Loucy (cell line): ENCODE results near the gene HSF5.
A peak's percentile ranks its signal among the peaks of the same experiment; 100 is the strongest.

ENCODE experiments used
- H2AFZ ChIP-seq: fragments of 200-600 bp; sonication (generic); 2 replicates; pipeline ENCODE4 v1.6.0; 2016; ENCODE audit warnings: antibody characterized with exemption, mild to moderate bottlenecking, low read length, moderate library complexity
- H3F3A ChIP-seq: fragments of 200-600 bp; 2 replicates; pipeline ENCODE4 v1.6.0; 2016; ENCODE audit warnings: antibody characterized with exemption, low read depth, mild to moderate bottlenecking
- H3K27me3 ChIP-seq: fragments of 200-600 bp; sonication (generic); 2 replicates; pipeline ENCODE4 v1.6.1; 2014; ENCODE audit warnings: low read length, mild to moderate bottlenecking; ENCODE audit not compliant: insufficient read depth, poor library complexity, severe bottlenecking
- H3K36me3 ChIP-seq: fragments of 200-600 bp; sonication (generic); 2 replicates; pipeline ENCODE4 v1.6.1; 2016; ENCODE audit warnings: low read length; ENCODE audit not compliant: insufficient read depth
- H3K4me1 ChIP-seq: fragments of 200-600 bp; sonication (generic); 2 replicates; pipeline ENCODE4 v1.5.1; 2014; ENCODE audit warnings: low read length, mild to moderate bottlenecking; ENCODE audit not compliant: insufficient read depth, poor library complexity, severe bottlenecking
- H3K4me2 ChIP-seq: fragments of 200-600 bp; sonication (generic); 2 replicates; pipeline ENCODE4 v1.6.0; 2014; ENCODE audit warnings: antibody characterized with exemption, low read length, low read depth, mild to moderate bottlenecking; ENCODE audit not compliant: poor library complexity, severe bottlenecking
- H3K4me3 ChIP-seq: fragments of 200-600 bp; sonication (generic); 2 replicates; pipeline ENCODE4 v1.5.1; 2014; ENCODE audit warnings: low read length, mild to moderate bottlenecking, mixed read lengths; ENCODE audit not compliant: poor library complexity, severe bottlenecking
- H3K79me2 ChIP-seq: fragments of 200-600 bp; sonication (generic); 2 replicates; pipeline ENCODE4 v1.6.1; 2014; ENCODE audit warnings: low read length; ENCODE audit not compliant: insufficient read depth
- H3K9ac ChIP-seq: fragments of 200-600 bp; sonication (generic); 2 replicates; pipeline ENCODE4 v1.6.0; 2014; ENCODE audit warnings: mild to moderate bottlenecking, low read depth, low read length, moderate library complexity; ENCODE audit not compliant: poor library complexity, severe bottlenecking
- H3K9me2 ChIP-seq: fragments of 200-600 bp; sonication (generic); replicated peaks from 2 replicates; pipeline ENCODE4 v1.6.1; 2016; ENCODE audit warnings: low read depth, low read length, mixed read lengths
- H3K9me3 ChIP-seq: fragments of 200-600 bp; sonication (generic); 2 replicates; pipeline ENCODE4 v1.6.1; 2014; ENCODE audit warnings: mild to moderate bottlenecking, antibody characterized with exemption, low read length, low read depth; ENCODE audit not compliant: insufficient read depth
- H4K20me1 ChIP-seq: fragments of 200-600 bp; sonication (generic); 2 replicates; pipeline ENCODE4 v1.6.0; 2014; ENCODE audit warnings: antibody characterized with exemption, low read length, mild to moderate bottlenecking; ENCODE audit not compliant: insufficient read depth, poor library complexity, severe bottlenecking
- EZH2phosphoT487 ChIP-seq: fragments of 200-600 bp; IDR thresholded peaks from 2 replicates; pipeline ENCODE4 v1.6.1; 2018; ENCODE audit warnings: antibody characterized with exemption, mild to moderate bottlenecking, moderate library complexity, borderline replicate concordance
- TF ChIP-seq, protein P1 (sequence below): fragments of 200-600 bp; sonication (generic); conservative IDR thresholded peaks from 2 replicates; pipeline ENCODE4 v1.5.1; 2014; ENCODE audit warnings: mild to moderate bottlenecking, antibody characterized with exemption, low read length

The HSF5 gene

DNA sequence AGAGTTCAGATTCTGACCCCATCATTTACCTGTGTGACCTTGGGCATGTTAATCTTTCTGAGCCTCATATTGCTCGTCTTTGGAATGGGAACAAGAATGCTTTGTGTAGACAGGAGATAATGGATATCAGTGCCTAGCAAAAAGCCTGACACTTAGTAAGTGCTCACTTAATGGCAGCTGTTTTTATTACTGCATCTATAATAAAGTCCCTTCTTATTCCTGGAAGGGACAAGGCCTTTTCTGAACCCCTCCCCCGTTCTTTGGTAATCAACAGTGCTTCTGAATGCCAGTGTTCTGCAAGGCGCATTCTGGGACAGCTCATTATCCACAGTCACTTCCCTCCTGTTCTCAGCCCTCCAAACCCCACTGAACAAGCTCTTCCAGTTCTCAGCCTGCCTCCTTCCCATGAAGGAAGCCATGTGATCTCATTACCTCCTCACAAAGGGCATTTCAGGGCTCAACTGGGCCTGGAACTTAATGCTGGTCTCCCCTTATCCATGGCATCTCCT, 111.1 kb downstream of the HSF5 start:
- H3K4me3 ChIP-seq: no peak overlapping the region
- H3K4me2 ChIP-seq: no peak overlapping the region
- no peak overlapping the region for H3K9ac ChIP-seq
- TF ChIP-seq, protein P1, sequence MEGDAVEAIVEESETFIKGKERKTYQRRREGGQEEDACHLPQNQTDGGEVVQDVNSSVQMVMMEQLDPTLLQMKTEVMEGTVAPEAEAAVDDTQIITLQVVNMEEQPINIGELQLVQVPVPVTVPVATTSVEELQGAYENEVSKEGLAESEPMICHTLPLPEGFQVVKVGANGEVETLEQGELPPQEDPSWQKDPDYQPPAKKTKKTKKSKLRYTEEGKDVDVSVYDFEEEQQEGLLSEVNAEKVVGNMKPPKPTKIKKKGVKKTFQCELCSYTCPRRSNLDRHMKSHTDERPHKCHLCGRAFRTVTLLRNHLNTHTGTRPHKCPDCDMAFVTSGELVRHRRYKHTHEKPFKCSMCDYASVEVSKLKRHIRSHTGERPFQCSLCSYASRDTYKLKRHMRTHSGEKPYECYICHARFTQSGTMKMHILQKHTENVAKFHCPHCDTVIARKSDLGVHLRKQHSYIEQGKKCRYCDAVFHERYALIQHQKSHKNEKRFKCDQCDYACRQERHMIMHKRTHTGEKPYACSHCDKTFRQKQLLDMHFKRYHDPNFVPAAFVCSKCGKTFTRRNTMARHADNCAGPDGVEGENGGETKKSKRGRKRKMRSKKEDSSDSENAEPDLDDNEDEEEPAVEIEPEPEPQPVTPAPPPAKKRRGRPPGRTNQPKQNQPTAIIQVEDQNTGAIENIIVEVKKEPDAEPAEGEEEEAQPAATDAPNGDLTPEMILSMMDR: no peak
- no peak for TF ChIP-seq EZH2phosphoT487
- H3K36me3 ChIP-seq: no peaks in the 10 kb centered on the region
- H2AFZ ChIP-seq: no peak overlapping the region
- peaks cover 93% of the 10 kb centered on the region for H3K79me2 ChIP-seq
- H3F3A ChIP-seq: no peaks in the 10 kb centered on the region
- no peaks in the 10 kb centered on the region for H3K9me3 ChIP-seq
- H3K4me1 ChIP-seq: peaks cover 62% of the 10 kb centered on the region
- H3K9me2 ChIP-seq: no peaks in the 10 kb centered on the region
- H4K20me1 ChIP-seq: no peaks in the 10 kb centered on the region
- no peaks in the 10 kb centered on the region for H3K27me3 ChIP-seq

DNA sequence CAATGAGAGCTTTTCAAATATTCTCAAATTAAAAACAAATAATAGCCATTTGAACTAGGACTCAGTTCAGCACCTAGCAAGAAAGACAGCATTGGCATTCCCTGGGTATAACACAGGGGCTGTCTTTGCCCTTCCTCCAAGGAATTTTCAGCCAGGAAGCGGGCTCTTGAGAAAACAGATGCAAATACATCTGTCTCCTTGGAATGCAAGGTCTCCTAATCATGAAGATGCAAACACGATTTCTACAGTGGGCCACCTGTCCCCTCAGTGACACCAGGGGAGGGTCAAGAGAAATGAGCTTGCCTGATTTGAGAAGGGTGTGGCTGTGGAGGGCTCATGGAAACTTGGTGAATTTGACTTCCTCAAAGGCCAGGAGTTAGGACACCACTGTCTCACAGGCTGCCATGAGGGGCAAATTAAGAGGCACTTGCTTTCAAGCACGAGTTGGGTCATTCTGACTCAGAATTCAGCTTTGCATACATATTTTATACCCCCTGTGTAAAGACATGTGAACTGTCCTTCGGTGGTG, 111.7 kb downstream of the HSF5 start:
- Histone ChIP-seq H3K4me1 (peaks cover 56% of the 10 kb centered on the region), H3K79me2 (peaks cover 93% of the 10 kb centered on the region), H3F3A (no peaks in the 10 kb centered on the region), H3K9me3 (no peaks in the 10 kb centered on the region), H3K9ac (no peak overlapping the region), H3K27me3 (no peaks in the 10 kb centered on the region), H3K4me2 (no peak overlapping the region), H2AFZ (no peak overlapping the region), H3K4me3 (no peak overlapping the region), H3K36me3 (no peaks in the 10 kb centered on the region; the same call in 1 of the 2 replicates), H3K9me2 (no peaks in the 10 kb centered on the region), H4K20me1 (no peaks in the 10 kb centered on the region)
- TF ChIP-seq EZH2phosphoT487: no peak
- TF ChIP-seq, protein P1: no peak

DNA sequence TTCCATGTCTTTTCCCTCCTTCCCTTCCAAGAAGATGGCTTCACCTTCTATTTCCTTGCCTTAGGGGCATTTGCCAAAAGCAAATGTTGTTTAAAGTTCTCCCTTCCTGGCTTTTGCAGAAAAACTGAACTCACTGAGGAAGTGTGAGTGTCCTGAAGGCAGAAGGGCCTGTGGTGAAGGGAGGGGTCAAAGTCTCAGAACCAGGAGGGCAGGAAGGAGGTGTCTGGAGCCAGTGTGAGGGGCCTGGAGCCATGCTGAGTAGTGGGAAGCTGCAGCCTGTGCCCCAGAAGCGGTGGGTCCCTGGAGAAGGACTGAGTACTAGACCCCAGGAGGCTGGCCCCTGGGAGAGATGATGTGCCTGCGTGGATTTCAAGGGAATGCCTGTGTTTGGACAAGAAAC, 112.4 kb downstream of the HSF5 start:
- Histone ChIP-seq H3K36me3 (no peaks in the 10 kb centered on the region; the same call in 1 of the 2 replicates), H3K79me2 (peaks cover 92% of the 10 kb centered on the region), H3K4me3 (no peak overlapping the region), H3K4me2 (peak overlapping the region; percentile 12), H3F3A (no peaks in the 10 kb centered on the region), H3K27me3 (no peaks in the 10 kb centered on the region), H3K9me2 (no peaks in the 10 kb centered on the region), H3K9ac (no peak overlapping the region), H4K20me1 (no peaks in the 10 kb centered on the region), H2AFZ (no peak overlapping the region), H3K4me1 (peaks cover 49% of the 10 kb centered on the region), H3K9me3 (no peaks in the 10 kb centered on the region)
- TF ChIP-seq EZH2phosphoT487: no peak
- TF ChIP-seq, protein P1: no peak
